Activated CD4-positive, alpha-beta T cell treated with anti-CD3 and anti-CD28 coated beads for 36 hours (primary cell): ENCODE measurements around the gene FCHSD2. TPM values are rescaled to one million over a fixed set of nuclear protein-coding genes. Genes with fewer than 3 reads are reported as not detected.

Source experiments
- ATAC-seq: fragments of 200-7000 bp; cut with Tn5 transposase; one replicate; pipeline ENCODE4 v1.10.0; 2021; ENCODE audit warnings: mild to moderate bottlenecking, moderate library complexity
- CTCF ChIA-PET: fragments of 350-600 bp; sonication (Branson Sonifier 250); formaldehyde crosslinking; loops from one replicate; lab custom pipeline; 2021; ENCODE audit warnings: antibody characterized with exemption; lab: Charles Lee
- POLR2A ChIA-PET: fragments of 350-600 bp; sonication (Branson Sonifier 250); formaldehyde crosslinking; loops from one replicate; lab custom pipeline; 2021; ENCODE audit warnings: antibody characterized with exemption, inconsistent platforms; lab: Charles Lee
- DNase-seq: peaks from one replicate; pipeline ENCODE4 v3.0.0-alpha.2; 2020
- H3K27ac Mint-ChIP-seq: one replicate; pipeline ENCODE4 v1.8.0; 2021; ENCODE audit warnings: mixed read lengths
- H3K27me3 Mint-ChIP-seq: one replicate; pipeline ENCODE4 v1.8.0; 2021; ENCODE audit warnings: mixed read lengths
- H3K36me3 Mint-ChIP-seq: one replicate; pipeline ENCODE4 v1.8.0; 2021; ENCODE audit warnings: low read depth, mixed read lengths
- H3K4me1 Mint-ChIP-seq: one replicate; pipeline ENCODE4 v1.8.0; 2021; ENCODE audit warnings: mixed read lengths
- H3K4me3 Mint-ChIP-seq: one replicate; pipeline ENCODE4 v1.8.0; 2021; ENCODE audit warnings: mild to moderate bottlenecking, moderate library complexity, mixed read lengths
- H3K9me3 Mint-ChIP-seq: one replicate; pipeline ENCODE4 v1.8.0; 2021; ENCODE audit warnings: low read depth, mixed read lengths
- intact Hi-C, 2 experiments: fragments of 100-400 bp; cut with DNase I in 1 of 2; cut with micrococcal nuclease in 1 of 2; formaldehyde crosslinking; loops; one replicate each; pipeline versions ENCODE4 v1.14.2 to v1.15.1; 2022 to 2024; cut with DNase I, micrococcal nuclease
- total RNA-seq, 2 experiments: library from RNA; stranded (reverse); gene quantifications; one replicate each; pipeline ENCODE4 v1.2.3, GENCODE V29; 2021

FCHSD2 gene
- total RNA-seq, 2 experiments from 2014 or later, result 24.1 to 24.7 TPM

GRCh38 chr11:73152086-73152853, 10.2 kb upstream of the FCHSD2 start:
- CTCF ChIA-PET, result interaction anchor here (0.6 to 1.8 kb wide), 4 partner anchors 10 to 692 kb away, joined by 3 to 8 read pairs (median 4); partner anchors contain the start of genes FCHSD2 and STARD10
- peak; percentile 27 for ATAC-seq
- POLR2A ChIA-PET, result interaction anchor here (0.5 kb wide), 1 partner anchor 9 kb away, joined by 3 read pairs; no protein-coding TSS in a partner anchor
- Mint-ChIP-seq H3K4me1 (peaks cover 50% of the 10 kb centered on the region), H3K9me3 (no peaks in the 10 kb centered on the region), H3K4me3 (no peak overlapping the region), H3K27me3 (no peaks in the 10 kb centered on the region), H3K36me3 (no peaks in the 10 kb centered on the region), H3K27ac (no peak overlapping the region)
- DNase-seq, result peak; percentile 19
- intact Hi-C loops, result no loop called here

DNA sequence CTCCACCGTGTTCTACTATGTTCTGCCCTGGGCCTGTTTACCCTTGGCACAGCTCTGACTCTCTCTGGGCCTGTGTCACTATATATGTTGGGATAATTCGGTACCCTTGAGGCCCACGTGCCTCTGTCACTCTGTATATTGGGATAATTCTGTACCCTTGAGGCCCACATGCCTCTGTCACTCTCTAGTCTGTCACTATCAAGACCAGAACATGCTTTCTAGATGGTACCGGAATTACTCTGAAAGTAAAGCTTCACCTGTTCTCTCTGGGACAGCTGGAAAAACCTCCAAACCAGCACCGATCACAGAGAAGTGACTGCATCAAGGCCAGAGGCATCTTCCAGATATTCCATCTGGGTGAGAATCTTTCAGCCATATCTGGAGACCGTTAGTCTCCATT, 9.3 kb upstream of the FCHSD2 start:
- no peaks in the 10 kb centered on the region for H3K36me3 Mint-ChIP-seq
- no peak overlapping the region for H3K27ac Mint-ChIP-seq
- ChIA-PET POLR2A (interaction anchor here (1.0 kb wide), 1 partner anchor 9 kb away, joined by 4 read pairs; the partner anchor contains the start of gene FCHSD2), CTCF (interaction anchor here (0.6 to 1.8 kb wide), 3 partner anchors 9 to 691 kb away, joined by 3 to 8 read pairs (median 3); partner anchors contain the start of gene FCHSD2)
- H3K9me3 Mint-ChIP-seq, result no peaks in the 10 kb centered on the region
- intact Hi-C loops, result no loop called here
- no peak overlapping the region for H3K4me3 Mint-ChIP-seq
- no peaks in the 10 kb centered on the region for H3K27me3 Mint-ChIP-seq
- ATAC-seq (no peak), DNase-seq (no peak)
- peaks cover 49% of the 10 kb centered on the region for H3K4me1 Mint-ChIP-seq

- Mint-ChIP-seq H3K27me3 (no peaks in the 10 kb centered on the region), H3K27ac (no peak overlapping the region), H3K4me1 (peaks cover 32% of the 10 kb centered on the region), H3K4me3 (no peak overlapping the region), H3K9me3 (no peaks in the 10 kb centered on the region), H3K36me3 (no peaks in the 10 kb centered on the region)
- POLR2A ChIA-PET, result no interaction called here
- DNase-seq (no peak), ATAC-seq (no peak)
- intact Hi-C loops, result loop anchor here (10.0 kb wide), 2 partner anchors 424 to 1034 kb away; partner anchors contain the start of gene ANAPC15 (in 1 of the 2)
- CTCF ChIA-PET, result interaction anchor here (1.2 kb wide), 1 partner anchor 29 kb away, joined by 3 read pairs; no protein-coding TSS in a partner anchor
Observed at GRCh38 chr11:73149105-73149504, 7.0 kb upstream of the FCHSD2 start.

GRCh38 chr11:73147771-73148681, 5.9 kb upstream of the FCHSD2 start:
- peak; percentile 20 for ATAC-seq
- Mint-ChIP-seq H3K9me3 (no peaks in the 10 kb centered on the region), H3K4me1 (peaks cover 26% of the 10 kb centered on the region), H3K4me3 (no peak overlapping the region), H3K27me3 (no peaks in the 10 kb centered on the region), H3K36me3 (no peaks in the 10 kb centered on the region), H3K27ac (no peak overlapping the region)
- CTCF ChIA-PET, result interaction anchor here (1.2 kb wide), 2 partner anchors 12 to 30 kb away, joined by 3 to 4 read pairs; no protein-coding TSS in a partner anchor
- intact Hi-C loops, result loop anchor here (10.0 kb wide), 2 partner anchors 423 to 1033 kb away; partner anchors contain the start of gene ANAPC15 (in 1 of the 2)
- POLR2A ChIA-PET, result interaction anchor here (0.6 kb wide), 1 partner anchor 12 kb away, joined by 4 read pairs; no protein-coding TSS in a partner anchor
- peak; percentile 25 for DNase-seq

GRCh38 chr11:73145986-73146575, 4.0 kb upstream of the FCHSD2 start:
- Mint-ChIP-seq H3K27me3 (no peaks in the 10 kb centered on the region), H3K4me1 (peaks cover 21% of the 10 kb centered on the region), H3K36me3 (no peaks in the 10 kb centered on the region), H3K4me3 (no peak overlapping the region), H3K27ac (no peak overlapping the region), H3K9me3 (no peaks in the 10 kb centered on the region)
- CTCF ChIA-PET, result no interaction called here
- no peak for ATAC-seq
- DNase-seq, result no peak
- intact Hi-C loops, result loop anchor here (10.0 kb wide), 2 partner anchors 421 to 1031 kb away; partner anchors contain the start of gene ANAPC15 (in 1 of the 2)
- POLR2A ChIA-PET, result interaction anchor here (0.6 kb wide), 1 partner anchor 190 kb away, joined by 3 read pairs; no protein-coding TSS in a partner anchor

- H3K27ac Mint-ChIP-seq, result peak overlapping the region; percentile 93
- peak overlapping the region; percentile 92 for H3K4me3 Mint-ChIP-seq
- no peak for ATAC-seq
- no peaks in the 10 kb centered on the region for H3K27me3 Mint-ChIP-seq
- DNase-seq, result no peak
- intact Hi-C loops, result loop anchor here (5.0 to 10.0 kb wide), 5 partner anchors 171 to 1028 kb away; partner anchors contain the start of genes ANAPC15 (in 1 of the 2), FAM168A (in 1 of the 2) and RAB6A (in 1 of the 2)
- ChIA-PET POLR2A (interaction anchor here (1.0 to 1.7 kb wide), 5 partner anchors 8 to 330 kb away, joined by 3 to 5 read pairs (median 4); no protein-coding TSS in a partner anchor), CTCF (interaction anchor here (0.7 to 1.9 kb wide), 10 partner anchors 8 to 556 kb away, joined by 3 to 8 read pairs (median 4); no protein-coding TSS in a partner anchor)
- H3K4me1 Mint-ChIP-seq, result peaks cover 42% of the 10 kb centered on the region
- peaks cover 8% of the 10 kb centered on the region for H3K36me3 Mint-ChIP-seq
- no peaks in the 10 kb centered on the region for H3K9me3 Mint-ChIP-seq
Observed at GRCh38 chr11:73143126-73143838, 1.2 kb upstream of the FCHSD2 start.

DNA sequence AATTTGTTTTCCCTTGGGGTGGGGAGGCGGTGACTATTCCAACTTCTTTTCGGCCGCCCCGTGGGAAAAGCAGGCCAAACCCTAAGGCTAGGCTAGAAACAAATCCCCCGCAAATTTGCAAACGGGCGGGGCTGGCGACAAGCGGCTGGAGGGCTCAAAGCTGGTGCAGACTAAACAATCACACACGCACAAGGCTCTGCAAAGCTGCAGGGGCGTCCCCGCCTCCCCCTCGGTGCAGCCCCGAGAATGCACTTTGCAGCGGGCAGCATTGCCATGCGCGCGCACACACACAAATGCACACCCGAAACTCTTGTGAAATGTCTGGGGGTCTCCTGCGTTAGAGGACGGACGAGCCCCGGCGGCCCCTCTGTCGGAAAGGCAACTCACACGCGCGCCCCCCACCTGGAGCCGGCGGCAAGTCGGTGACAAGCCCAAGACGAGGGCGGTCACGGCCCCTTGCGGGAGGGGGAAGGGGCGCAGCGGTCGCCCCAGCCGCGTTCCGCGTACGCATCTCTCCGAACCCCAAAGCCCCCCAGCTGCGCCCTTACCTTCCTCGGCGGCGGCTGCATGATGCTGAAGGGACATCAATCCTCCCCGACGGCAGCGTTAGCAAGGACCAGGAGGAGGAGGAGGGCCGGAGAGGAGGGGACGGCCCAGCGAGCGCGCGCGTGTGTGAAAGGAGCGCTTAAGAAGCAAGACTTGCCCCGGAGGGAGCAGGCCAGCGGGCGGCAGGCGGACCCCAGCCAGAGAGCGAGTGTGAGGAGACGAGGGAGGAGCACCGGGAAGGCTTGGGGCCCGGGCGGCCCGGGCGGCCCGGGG, 600 bp downstream of the FCHSD2 start:
- DNase-seq (peak; percentile 78), ATAC-seq (peak; percentile 34)
- Mint-ChIP-seq H3K4me1 (peaks cover 40% of the 10 kb centered on the region), H3K27me3 (no peaks in the 10 kb centered on the region), H3K9me3 (no peaks in the 10 kb centered on the region), H3K36me3 (peaks cover 17% of the 10 kb centered on the region), H3K4me3 (peak overlapping the region; percentile 92), H3K27ac (peak overlapping the region; percentile 91)
- CTCF ChIA-PET, result interaction anchor here (0.5 to 1.9 kb wide), 8 partner anchors 10 to 457 kb away, joined by 3 to 8 read pairs (median 4); partner anchors contain the start of gene STARD10
- intact Hi-C loops, result loop anchor here (1.0 to 10.0 kb wide), 11 partner anchors 107 to 1027 kb away; partner anchors contain the start of genes ATG16L2 (in 2 of the 2), ANAPC15 (in 1 of the 2), ARAP1 (in 1 of the 2) and FAM168A (in 1 of the 2)
- POLR2A ChIA-PET, result interaction anchor here (0.6 to 1.2 kb wide), 3 partner anchors 9 to 420 kb away, joined by 3 to 4 read pairs (median 4); no protein-coding TSS in a partner anchor

- Mint-ChIP-seq H3K36me3 (peaks cover 19% of the 10 kb centered on the region), H3K9me3 (no peaks in the 10 kb centered on the region), H3K27me3 (no peaks in the 10 kb centered on the region), H3K4me3 (peak overlapping the region; percentile 92), H3K27ac (peak overlapping the region; percentile 91), H3K4me1 (peaks cover 40% of the 10 kb centered on the region)
- DNase-seq, result peak; percentile 63
- no peak for ATAC-seq
- ChIA-PET CTCF (interaction anchor here (0.6 to 1.4 kb wide), 2 partner anchors 63 to 106 kb away, joined by 3 to 4 read pairs; no protein-coding TSS in a partner anchor), POLR2A (no interaction called here)
- intact Hi-C loops, result loop anchor here (1.0 to 10.0 kb wide), 7 partner anchors 106 to 1026 kb away; partner anchors contain the start of genes ANAPC15 (in 1 of the 2), FAM168A (in 1 of the 2), RAB6A (in 1 of the 2) and RELT (in 1 of the 2)
Observed at GRCh38 chr11:73141031-73141308, 1.1 kb downstream of the FCHSD2 start.
